ENCODE results near the gene MBLAC2.

The MBLAC2 gene

DNA sequence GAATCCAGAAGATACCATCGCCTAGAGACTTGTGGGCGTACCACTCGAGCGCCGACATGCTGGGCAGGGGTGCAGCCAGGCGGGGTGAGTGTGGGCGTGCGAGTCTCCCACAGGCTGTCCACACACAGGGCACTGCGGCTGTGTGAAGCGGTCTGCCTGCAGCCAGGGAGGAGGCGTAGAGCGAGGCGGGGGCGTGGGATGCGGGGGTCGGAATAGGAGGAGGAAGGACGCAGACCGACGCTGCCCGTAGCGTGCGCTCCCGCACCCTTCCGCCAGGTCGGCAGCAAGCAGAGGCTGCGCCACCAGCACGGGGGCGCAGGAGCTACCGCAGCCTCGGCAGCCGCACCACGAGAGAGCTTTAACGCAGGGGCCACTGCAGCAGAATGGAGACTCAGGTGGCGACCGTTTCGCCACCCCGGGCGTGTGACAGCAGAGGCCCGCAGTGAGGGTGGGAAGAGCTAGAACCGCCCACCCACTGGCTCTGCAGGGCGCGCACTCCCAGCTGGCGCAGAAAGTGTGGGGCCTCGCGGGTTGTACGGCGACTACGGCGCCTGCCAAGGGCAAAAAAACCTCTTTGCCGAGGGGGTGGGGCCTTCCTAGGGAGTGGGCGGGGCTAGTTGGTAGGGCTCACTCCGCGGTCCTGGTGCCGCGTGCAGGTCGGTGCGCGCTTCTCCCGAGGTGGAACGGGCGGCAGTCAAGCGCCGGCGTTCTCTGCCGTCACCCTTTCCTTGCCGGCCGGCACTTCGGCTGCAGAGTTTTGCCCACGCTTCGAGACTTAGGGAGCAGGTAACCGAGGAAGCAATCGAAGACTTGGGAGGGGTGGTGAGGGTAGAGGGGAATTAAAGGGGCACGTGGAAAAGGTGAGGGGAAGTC, at the start of gene MBLAC2, which contains the start of gene POLR3G:
TSS of gene MBLAC2 (minus strand) at position 537 of the 873 bp plus-strand sequence. CDS start at position 58, 479 bp downstream.
TSS of gene POLR3G (plus strand) at position 630 of the 873 bp plus-strand sequence. CDS start 10,704 bp downstream, outside the sequence.
- peak; percentile 93 for DNase-seq (ENCODE audit: low spot score)
- TF ChIP-seq, protein P1, sequence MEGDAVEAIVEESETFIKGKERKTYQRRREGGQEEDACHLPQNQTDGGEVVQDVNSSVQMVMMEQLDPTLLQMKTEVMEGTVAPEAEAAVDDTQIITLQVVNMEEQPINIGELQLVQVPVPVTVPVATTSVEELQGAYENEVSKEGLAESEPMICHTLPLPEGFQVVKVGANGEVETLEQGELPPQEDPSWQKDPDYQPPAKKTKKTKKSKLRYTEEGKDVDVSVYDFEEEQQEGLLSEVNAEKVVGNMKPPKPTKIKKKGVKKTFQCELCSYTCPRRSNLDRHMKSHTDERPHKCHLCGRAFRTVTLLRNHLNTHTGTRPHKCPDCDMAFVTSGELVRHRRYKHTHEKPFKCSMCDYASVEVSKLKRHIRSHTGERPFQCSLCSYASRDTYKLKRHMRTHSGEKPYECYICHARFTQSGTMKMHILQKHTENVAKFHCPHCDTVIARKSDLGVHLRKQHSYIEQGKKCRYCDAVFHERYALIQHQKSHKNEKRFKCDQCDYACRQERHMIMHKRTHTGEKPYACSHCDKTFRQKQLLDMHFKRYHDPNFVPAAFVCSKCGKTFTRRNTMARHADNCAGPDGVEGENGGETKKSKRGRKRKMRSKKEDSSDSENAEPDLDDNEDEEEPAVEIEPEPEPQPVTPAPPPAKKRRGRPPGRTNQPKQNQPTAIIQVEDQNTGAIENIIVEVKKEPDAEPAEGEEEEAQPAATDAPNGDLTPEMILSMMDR (IDR thresholded peaks at IDR 0.05; ENCODE audit: extremely low read depth, insufficient read depth, missing control alignments): peak; percentile 43
- in situ Hi-C loops (cut with MboI; ENCODE audit: low pct_unique_long_range_greater_than_20kb, low sequenced_read_pairs, unreplicated experiment): loop anchor here (25.0 kb wide), 1 partner anchor 313 kb away; no protein-coding TSS in a partner anchor

DNA sequence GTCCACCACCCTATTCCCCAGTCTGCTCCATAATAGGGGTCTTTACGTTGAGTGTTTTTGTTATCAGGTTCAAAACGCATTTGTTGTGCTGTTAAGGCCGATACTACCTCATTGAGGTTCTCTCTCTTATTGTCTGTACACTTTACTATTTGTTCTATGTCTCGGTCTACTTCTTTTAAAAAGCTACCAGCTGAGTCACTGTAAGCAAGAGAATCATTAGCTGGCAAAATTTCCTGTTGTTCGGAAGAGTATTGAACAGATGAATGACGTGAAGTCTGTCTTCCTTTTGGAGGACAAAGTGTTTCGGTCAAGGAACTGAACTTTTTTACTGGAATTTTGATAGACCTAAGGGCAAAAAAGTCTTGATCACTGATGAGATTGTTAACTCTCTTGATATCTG, 44.5 kb upstream of the MBLAC2 start:
- in situ Hi-C loops (cut with MboI; ENCODE audit: low pct_unique_long_range_greater_than_20kb, low sequenced_read_pairs, unreplicated experiment): no loop called here
- TF ChIP-seq, protein P1 (IDR thresholded peaks at IDR 0.05; ENCODE audit: extremely low read depth, insufficient read depth, missing control alignments): no peak
- DNase-seq (ENCODE audit: low spot score): no peak

DNA sequence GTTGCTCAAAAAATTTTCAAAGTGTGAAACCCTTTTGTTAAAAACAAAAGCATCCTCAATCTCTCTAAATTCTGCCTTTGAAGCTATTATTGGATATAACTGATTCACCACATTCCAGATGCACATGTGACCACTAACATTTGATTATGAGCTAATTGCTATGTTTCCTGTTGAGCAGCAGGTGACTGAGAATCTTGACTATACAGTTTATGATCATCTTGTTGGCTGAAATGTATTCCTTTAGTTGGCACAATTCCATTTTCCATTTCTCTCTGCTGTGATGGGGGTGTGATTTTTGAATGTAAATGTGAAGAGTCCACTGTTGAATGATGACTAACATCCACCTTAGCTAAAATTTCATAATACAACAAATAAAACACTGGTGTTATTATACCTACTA, 44.1 kb upstream of the MBLAC2 start:
- TF ChIP-seq, protein P1 (IDR thresholded peaks at IDR 0.05; ENCODE audit: extremely low read depth, insufficient read depth, missing control alignments): no peak
- DNase-seq (ENCODE audit: low spot score): no peak
- in situ Hi-C loops (cut with MboI; ENCODE audit: low pct_unique_long_range_greater_than_20kb, low sequenced_read_pairs, unreplicated experiment): no loop called here

DNA sequence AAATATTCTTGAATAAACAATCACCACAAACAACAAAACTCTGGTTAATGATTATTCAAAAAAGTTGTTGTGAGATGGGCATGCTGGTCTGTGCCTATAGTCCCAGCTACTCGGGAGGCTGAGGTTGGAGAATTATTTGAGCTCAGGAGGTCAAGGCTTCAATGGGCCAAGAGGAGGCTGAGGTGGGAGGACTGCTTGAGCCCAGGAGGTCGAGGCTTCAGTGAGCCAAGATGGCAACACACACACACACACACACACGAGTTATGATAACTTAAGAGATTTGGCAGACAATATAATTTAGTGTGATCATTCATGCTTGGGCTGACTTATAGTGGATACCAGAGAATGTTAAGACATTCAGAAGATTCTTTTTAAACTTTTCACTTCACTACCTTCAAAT, 39.9 kb upstream of the MBLAC2 start:
- DNase-seq (ENCODE audit: low spot score): no peak
- in situ Hi-C loops (cut with MboI; ENCODE audit: low pct_unique_long_range_greater_than_20kb, low sequenced_read_pairs, unreplicated experiment): no loop called here
- TF ChIP-seq, protein P1 (IDR thresholded peaks at IDR 0.05; ENCODE audit: extremely low read depth, insufficient read depth, missing control alignments): no peak

DNA sequence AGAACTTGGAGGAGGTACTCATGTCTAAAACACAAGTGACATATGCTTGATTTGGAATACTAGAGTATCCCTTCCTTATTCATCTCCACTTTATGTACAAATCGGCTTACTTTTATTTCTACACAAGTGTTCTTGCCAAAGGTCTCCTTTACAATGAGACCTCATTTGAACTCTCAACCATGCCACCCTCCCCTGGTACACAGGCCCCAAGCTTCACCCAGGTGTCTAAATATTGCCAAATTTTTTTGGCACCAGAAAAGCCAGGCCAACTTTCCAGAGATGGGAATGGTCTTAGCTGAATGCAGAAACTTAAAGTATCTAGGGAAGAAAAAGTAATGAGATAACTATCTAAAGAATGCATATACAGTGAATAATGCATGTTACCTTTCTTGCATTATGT, 35.9 kb upstream of the MBLAC2 start:
- TF ChIP-seq, protein P1 (IDR thresholded peaks at IDR 0.05; ENCODE audit: extremely low read depth, insufficient read depth, missing control alignments): no peak
- in situ Hi-C loops (cut with MboI; ENCODE audit: low pct_unique_long_range_greater_than_20kb, low sequenced_read_pairs, unreplicated experiment): no loop called here
- DNase-seq (ENCODE audit: low spot score): no peak

DNA sequence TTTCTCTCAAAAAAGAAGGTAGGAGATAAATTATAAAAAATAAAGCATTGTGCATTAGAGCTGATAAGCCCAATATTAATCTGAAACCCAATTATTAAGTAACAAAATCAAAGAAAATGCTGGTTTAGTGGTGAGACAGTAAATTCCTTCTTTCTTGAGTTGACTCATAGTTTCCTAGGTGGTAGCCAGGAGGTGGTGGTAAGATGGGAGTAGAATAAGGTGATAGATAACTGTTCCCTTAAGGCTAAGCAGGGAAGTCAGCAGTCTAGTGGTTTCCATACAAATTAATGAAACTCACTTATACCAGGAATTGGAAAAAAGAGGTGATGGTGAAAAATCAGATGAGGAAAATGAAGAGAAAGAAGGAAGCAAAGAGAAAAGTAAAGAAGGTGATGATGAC, 31.6 kb upstream of the MBLAC2 start:
- TF ChIP-seq, protein P1 (IDR thresholded peaks at IDR 0.05; ENCODE audit: extremely low read depth, insufficient read depth, missing control alignments): no peak
- no peak for DNase-seq (ENCODE audit: low spot score)
- in situ Hi-C loops (cut with MboI; ENCODE audit: low pct_unique_long_range_greater_than_20kb, low sequenced_read_pairs, unreplicated experiment): no loop called here
